ENCODE data around the gene SELENOI.
A peak's percentile ranks its signal among the peaks of the same experiment; 100 is the strongest.

SELENOI gene

GRCh38 chr2:26401739-26402541 lies 56.0 kb downstream of the SELENOI start, which contains the start of gene DRC1:
TSS of gene DRC1 (plus strand) at chr2:26401920. CDS start at chr2:26401990, 70 bp downstream.
- H3K4me1 ChIP-seq: no peaks in the 10 kb centered on the region
- H3K4me3 ChIP-seq (ENCODE audit: low read depth, low read length): peak within 1 kb of the TSS; percentile 65
- TF ChIP-seq CTCF (IDR thresholded peaks at IDR 0.05; ENCODE audit: low read depth, low read length): peak; percentile 14; the same call in 1 of the 2 replicates
- no peaks in the 10 kb centered on the region for H3K9me3 ChIP-seq
- H3K36me3 ChIP-seq: no peaks in the 10 kb centered on the region; the same call in 1 of the 2 replicates
- no peaks in the 10 kb centered on the region for H3K27me3 ChIP-seq
- DNase-seq: peak; percentile 97

- TF ChIP-seq CTCF (IDR thresholded peaks at IDR 0.05; ENCODE audit: low read depth, low read length): no peak
- Histone ChIP-seq H3K9me3 (no peaks in the 10 kb centered on the region), H3K36me3 (no peaks in the 10 kb centered on the region), H3K4me1 (no peaks in the 10 kb centered on the region), H3K27me3 (no peaks in the 10 kb centered on the region), H3K4me3 (ENCODE audit: low read depth, low read length) (no peak overlapping the region)
- no peak for DNase-seq
Observed at GRCh38 chr2:26407526-26407925, 61.6 kb downstream of the SELENOI start.

- no peaks in the 10 kb centered on the region for H3K4me1 ChIP-seq
- H3K36me3 ChIP-seq: no peaks in the 10 kb centered on the region
- DNase-seq: no peak
- H3K27me3 ChIP-seq: no peaks in the 10 kb centered on the region
- no peak for TF ChIP-seq CTCF (IDR thresholded peaks at IDR 0.05; ENCODE audit: low read depth, low read length)
- no peaks in the 10 kb centered on the region for H3K9me3 ChIP-seq
- no peak overlapping the region for H3K4me3 ChIP-seq (ENCODE audit: low read depth, low read length)
Observed at GRCh38 chr2:26409785-26410184, 63.8 kb downstream of the SELENOI start.

- Histone ChIP-seq H3K27me3 (no peaks in the 10 kb centered on the region), H3K9me3 (no peaks in the 10 kb centered on the region), H3K4me3 (ENCODE audit: low read depth, low read length) (no peak overlapping the region), H3K36me3 (no peaks in the 10 kb centered on the region), H3K4me1 (no peaks in the 10 kb centered on the region)
- no peak for TF ChIP-seq CTCF (IDR thresholded peaks at IDR 0.05; ENCODE audit: low read depth, low read length)
- DNase-seq: no peak
Observed at GRCh38 chr2:26410764-26411243, 64.9 kb downstream of the SELENOI start.

- Histone ChIP-seq H3K36me3 (no peaks in the 10 kb centered on the region), H3K4me3 (ENCODE audit: low read depth, low read length) (no peak overlapping the region), H3K9me3 (no peaks in the 10 kb centered on the region), H3K4me1 (no peaks in the 10 kb centered on the region), H3K27me3 (no peaks in the 10 kb centered on the region)
- TF ChIP-seq CTCF (IDR thresholded peaks at IDR 0.05; ENCODE audit: low read depth, low read length): no peak
- DNase-seq: no peak
Observed at GRCh38 chr2:26411419-26411818, 65.5 kb downstream of the SELENOI start.

GRCh38 chr2:26412091-26412673 lies 66.2 kb downstream of the SELENOI start:
- Histone ChIP-seq H3K27me3 (no peaks in the 10 kb centered on the region), H3K4me3 (ENCODE audit: low read depth, low read length) (no peak overlapping the region), H3K4me1 (no peaks in the 10 kb centered on the region), H3K9me3 (no peaks in the 10 kb centered on the region), H3K36me3 (no peaks in the 10 kb centered on the region)
- DNase-seq: no peak
- TF ChIP-seq CTCF (IDR thresholded peaks at IDR 0.05; ENCODE audit: low read depth, low read length): no peak

Measured in BE2C (cell line).